HG03135 (cell line): ENCODE data around the gene CLIC1.
"Not testable (repeated sequence)": the region's sequence is repeated elsewhere in the genome, so short reads cannot be mapped to it uniquely, and the experiment has no call there.

Source experiments
- ATAC-seq: cut with Tn5 transposase; IDR thresholded peaks from one replicate; pipeline ENCODE4 v1.9.1; 2021; ENCODE audit warnings: mild to moderate bottlenecking, moderate library complexity; ENCODE audit not compliant: unreplicated experiment

Gene CLIC1

DNA sequence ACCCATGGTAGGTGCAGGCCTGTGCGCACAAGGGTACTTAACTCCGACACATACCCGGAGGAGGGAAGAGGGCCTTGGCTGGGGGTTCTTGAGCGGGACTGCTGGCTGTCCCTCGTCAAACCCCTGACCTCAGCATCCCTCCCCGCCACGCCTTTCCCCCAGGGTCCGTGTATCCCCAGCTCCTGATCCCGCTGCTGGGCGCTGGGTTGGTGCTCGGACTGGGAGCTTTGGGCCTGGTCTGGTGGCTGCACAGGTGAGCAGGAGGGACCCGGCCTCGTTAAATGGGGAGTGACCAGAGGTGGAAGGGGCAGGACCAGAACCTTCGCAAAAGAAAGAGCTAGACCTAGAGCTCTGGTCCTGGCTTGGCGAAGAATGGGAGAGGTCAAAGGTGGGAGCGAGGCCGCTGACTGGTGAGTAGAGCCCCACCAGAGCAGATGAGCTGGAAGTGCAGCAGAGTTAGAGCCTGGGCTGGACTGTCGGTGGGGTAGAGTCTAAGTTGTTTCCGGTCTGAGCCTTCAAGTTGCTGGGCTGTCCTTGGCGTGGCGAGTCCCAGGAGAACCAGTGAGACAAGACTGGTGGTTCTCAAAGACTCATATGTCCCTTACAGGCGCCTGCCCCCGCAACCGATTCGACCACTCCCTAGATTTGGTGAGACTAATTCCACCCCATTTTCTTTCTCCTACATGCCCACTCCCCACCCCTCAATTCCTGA is 12.2 kb downstream of the CLIC1 start:
- ATAC-seq = no peak

DNA sequence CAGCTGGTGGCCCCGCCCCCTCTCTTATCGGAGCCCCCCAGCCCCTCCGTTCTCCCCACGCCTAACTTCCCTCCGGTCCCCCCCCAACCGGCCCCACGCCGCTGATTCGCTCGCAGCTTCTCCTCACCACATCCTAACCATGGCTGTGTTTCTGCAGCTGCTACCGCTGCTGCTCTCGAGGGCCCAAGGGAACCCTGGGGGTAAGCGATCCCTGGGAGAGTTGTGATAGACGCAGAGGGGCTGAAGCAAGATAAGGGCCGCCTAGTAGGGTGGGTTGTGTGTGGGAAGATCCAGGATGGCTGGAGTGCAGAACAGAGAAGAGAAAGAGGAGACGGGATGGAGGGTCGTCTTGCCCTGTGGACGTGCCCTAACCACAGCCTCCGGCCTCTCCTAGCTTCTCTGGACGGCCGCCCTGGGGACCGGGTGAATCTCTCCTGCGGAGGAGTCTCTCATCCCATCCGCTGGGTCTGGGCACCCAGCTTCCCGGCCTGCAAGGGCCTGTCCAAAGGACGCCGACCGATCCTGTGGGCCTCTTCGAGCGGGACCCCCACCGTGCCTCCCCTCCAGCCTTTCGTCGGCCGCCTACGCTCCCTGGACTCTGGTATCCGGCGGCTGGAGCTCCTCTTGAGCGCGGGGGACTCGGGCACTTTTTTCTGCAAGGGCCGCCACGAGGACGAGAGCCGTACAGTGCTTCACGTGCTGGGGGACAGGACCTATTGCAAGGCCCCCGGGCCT is 12.9 kb downstream of the CLIC1 start, which contains the start of gene MPIG6B:
Gene MPIG6B (plus strand): TSS at position 129 of the 735 bp plus-strand sequence. CDS start 11 bp downstream, at position 140.
- ATAC-seq = no peak

DNA sequence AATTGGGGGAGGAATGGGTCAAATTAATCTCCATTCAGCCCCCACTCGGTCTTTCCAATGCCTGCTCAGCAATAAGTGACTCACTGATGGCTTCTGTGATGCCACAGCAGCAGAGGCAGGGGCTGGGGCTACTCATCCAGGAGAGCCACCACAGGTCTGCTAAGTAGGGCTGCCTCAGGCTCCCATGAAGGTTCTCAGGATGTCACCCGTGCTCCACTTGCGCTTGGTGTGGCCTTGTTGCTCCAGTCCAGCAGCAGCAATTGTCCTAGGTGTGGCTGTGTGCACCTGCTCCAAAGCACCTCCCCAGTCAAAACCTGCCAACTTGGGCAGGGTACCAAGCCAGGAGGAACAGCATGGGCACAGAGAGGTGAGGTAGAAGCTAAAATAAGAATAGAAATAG is 14.2 kb downstream of the CLIC1 start:
- no peak for ATAC-seq

DNA sequence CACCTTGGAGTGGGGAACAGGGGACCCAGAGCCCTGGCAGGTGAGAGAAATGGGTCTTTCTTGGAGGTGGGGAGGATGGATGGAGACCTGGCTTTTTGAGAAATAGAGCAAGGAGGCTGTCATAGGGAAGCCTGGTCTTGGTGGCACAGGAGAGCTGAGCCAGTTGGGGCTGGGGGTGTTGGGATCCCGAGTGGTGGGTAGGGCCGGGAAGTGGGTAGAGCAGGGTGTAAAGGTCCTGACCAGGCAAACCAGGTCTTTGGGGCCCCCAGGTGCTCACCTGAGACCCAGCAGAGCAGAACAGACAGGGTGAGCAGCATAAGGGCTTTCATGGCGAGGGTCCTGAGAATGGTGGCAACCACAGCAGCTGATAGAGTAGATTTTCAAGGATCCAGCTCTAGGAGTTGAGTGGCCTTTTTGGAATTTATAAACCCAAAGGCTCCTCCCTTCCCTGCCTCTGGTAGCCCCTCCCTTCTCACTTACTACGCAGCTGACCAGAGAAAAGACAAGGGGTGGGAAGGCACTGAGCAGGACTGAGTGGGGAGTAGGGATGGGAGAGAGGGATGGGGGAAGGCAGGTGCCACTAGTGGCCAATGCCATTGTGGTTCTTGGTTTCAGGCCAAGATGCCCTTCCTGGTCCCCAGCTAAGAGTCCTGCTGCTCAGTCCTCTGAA is 14.8 kb downstream of the CLIC1 start, which contains the start of gene LY6G6C:
Gene LY6G6C (minus strand): TSS at position 396 of the 670 bp plus-strand sequence. CDS start 67 bp downstream, at position 329.
- ATAC-seq = no peak

DNA sequence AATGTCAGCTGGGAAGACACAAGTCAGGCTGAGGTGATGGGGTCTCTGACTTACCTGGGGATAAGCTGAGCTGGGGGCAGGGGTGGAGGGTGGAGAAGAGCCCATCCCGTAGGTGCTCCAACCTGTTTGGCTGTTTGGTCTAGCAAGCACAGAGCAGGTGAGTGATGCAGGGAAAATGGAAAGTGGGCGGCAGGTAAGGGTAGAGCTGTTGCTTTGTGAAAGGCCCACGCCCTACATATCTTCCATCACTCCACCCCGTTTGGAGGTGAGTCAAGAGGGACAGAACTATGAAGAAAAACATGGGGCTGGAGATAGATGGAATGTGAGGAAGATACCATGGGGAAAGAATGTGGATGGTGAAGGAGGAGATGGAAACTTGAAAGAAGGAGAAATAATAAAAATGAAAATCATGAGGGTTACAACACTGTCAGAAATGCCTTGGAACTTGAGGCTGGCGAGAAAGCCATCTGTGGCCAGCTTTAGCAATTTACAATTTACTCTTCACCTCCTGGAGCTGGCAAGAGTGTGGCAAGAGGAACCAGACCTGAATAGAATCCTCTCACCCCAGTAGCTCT is 16.0 kb downstream of the CLIC1 start:
- no peak for ATAC-seq

DNA sequence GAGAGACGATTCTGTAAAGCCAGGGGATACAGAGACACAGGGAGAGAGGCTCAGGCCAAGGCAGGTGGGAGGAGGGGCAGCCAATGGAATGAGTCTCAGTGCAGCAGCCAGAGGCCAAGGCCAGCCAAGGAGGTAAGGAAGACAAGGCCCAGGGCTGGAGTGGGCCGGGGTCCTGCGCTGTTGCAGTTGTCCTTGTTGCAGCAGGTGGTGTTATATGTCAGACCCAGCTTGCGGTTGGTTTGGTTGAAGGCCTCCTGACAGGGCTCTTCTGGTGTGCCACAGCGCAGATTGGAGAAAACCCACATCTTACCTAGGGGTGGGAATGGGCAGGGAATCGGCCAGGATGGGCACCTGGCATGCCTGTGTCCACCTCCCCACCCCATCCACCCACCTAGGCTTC is 17.3 kb downstream of the CLIC1 start:
- ATAC-seq = no peak

DNA sequence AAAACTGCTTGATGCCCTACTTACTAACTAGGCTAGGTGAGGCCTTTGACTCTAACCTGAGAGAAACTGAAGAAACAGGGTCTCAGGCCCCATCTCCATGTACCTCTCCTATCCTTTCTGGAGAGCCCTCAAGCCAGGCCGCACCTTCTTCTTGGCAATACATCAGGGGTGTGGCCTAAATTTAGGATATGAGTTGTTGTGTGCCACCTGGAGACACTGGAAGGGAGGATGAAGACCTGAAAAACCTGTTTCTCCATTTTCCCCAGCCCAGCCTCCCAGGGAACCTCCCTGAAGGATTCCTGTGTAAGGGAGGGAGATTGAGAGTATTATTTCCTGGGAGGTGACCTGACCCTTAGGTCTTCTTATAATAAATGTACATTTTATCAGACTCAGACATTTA is 18.1 kb downstream of the CLIC1 start:
- no peak for ATAC-seq

DNA sequence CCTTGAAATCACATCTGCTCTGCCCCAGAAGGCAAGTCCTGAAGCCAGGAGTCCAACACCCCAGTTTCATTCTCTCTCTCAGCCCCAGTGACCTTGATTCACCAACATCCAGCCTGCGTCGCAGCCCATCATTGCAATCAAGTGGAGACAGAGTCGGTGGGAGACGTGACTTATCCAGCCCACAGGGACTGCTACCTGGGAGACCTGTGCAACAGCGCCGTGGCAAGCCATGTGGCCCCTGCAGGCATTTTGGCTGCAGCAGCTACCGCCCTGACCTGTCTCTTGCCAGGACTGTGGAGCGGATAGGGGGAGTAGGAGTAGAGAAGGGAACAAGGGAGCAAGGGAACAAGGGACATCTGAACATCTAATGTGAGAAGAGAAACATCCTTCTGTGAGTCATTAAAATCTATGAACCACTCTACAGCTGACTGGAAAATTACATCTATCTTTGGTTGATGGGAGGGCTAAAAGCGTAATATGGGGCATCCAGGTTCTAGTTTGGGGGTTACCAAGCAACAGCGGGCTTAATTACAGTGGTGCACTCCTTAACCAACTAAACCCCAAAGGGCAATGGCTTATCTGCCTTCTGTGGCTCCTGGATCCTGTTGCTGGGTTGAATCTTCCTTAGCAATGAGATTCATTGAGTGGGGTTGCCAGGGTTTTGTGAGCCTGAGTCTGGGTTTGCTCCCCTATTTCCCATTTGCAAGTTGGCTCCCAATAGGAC is 18.7 kb downstream of the CLIC1 start:
- no peak for ATAC-seq

DNA sequence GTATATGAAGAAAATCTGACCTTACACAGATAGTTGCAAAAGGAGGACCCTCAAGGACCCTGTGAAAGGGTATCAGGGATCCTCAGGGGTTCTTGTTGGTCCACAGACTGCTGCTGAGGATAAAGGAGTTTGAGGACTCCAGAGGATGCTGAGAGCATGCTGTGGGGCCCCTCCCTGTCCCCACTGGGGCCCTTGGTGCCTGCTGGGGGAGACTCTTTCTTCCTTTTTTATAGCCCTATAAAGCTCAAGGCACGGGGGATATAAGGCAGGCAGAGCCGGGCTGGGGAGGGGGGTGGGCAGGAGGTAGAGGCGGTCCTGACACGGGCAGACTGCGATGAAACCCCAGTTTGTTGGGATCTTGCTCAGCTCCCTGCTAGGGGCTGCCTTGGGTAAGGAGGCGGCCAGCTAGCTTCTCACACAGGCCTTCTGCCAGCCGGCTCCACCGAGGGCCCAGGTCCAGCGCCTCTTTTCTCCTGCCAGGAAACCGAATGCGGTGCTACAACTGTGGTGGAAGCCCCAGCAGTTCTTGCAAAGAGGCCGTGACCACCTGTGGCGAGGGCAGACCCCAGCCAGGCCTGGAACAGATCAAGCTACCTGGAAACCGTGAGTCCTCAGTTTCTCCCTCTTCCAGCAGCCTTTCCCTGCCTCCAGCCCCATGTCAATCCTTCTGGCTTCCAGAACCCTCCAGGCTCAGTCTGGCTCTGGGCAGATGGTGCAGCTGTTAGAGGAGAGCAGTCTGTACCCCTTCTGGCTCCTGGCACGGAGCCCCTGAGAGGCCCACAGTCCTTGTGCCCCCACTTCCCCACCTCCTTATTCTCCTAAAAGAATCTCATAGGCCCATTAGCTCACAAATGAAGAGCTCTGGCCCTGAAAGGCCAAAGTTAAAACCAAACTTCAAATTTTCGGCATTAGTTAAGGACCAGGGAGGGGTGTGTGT is 21.0 kb downstream of the CLIC1 start, which contains the start of gene LY6G6D:
Gene LY6G6D (plus strand): TSS at position 327 of the 937 bp plus-strand sequence. CDS start 8 bp downstream, at position 335.
- ATAC-seq = no peak

DNA sequence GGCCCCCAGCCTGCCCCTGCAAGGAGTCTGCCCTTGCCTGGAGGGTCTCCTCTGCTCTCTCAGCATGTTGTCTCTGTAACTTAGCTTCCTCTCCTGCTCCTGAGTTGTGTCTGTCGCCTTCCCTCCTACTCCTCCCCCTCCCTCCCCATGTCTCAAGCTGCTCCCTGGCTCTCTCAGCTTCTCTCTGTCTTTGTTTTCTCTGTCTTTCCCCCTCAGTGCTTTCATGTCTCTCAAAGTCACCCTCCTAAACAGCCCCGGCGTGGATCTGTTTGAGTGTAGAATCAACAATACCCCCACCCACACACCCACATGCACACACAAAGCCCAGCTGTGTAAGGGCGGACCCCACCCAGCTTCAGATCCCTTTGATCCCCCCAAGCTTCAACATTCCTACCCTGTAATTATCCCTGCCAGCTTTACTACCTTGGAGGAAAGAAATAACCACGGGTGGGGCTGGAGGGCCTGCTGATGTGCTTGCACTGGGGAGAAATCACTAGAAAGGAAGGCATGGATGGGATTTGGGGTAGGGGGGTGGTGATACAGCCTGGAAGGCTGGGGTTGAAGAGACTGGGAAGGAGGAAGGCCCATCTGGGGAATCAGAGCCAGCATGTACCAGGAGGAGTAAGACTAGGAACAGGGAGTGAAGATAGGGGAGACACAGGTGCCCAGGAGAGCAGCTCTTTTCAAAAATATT is 22.2 kb downstream of the CLIC1 start:
- no peak for ATAC-seq

DNA sequence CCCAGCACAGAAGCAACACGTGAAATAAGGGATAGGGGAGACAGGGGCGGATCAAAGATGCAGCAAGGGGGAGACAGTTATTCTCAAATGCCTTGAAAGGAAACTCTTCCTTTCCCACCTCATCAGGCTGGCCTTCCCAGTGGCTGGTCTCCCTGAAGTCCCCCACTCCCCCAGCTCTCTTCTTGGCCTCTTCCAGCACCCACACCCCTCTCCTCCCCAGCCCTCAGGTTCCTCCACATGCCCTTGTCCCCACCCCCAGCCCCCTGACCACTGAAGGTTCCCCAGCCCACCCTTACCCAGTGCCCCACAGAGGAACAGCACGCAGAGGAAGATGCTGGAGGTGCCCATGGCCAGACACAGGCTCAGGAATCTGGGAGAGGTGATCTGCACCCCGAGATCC is 22.9 kb downstream of the CLIC1 start:
- no peak for ATAC-seq

DNA sequence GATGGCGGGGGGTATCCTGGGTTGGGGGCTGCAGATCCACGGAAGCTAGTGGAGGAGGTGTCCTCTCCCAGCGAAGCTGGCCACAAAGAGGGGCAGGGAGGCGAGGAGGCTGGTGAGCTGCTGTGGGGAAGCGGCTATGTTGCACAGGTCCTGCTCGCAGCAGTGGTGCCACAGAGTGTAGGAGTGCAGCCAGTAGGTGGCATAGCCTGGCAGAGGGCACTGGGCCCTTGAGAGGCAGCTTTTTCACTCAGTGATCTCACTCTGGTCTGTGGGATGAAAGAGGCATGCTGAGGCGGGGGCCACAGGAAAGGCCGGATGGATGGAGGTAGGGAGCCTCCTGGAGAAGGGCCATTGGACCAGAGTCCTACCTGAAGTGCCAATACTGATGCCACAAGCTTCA is 24.0 kb downstream of the CLIC1 start:
- ATAC-seq = no peak

DNA sequence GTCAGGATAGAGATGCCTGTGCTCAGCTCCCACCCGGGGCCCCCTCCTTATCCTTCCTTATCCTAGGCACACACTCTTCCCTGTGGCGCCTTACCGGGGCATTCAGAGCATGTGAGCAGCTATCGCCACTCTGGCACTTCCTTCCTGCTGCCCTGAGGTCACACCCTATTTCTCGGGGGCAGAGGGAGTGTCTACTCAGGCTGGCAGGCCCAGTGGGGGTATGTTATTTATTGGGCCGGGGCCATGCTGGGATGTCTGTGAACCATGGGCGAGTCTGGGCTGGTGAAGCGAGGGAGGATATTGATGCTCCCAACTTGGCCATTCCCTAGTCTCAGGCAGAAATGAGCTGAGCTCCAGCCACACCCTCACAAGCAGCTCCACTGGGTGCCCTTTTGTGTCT is 25.1 kb downstream of the CLIC1 start:
- ATAC-seq = no peak

DNA sequence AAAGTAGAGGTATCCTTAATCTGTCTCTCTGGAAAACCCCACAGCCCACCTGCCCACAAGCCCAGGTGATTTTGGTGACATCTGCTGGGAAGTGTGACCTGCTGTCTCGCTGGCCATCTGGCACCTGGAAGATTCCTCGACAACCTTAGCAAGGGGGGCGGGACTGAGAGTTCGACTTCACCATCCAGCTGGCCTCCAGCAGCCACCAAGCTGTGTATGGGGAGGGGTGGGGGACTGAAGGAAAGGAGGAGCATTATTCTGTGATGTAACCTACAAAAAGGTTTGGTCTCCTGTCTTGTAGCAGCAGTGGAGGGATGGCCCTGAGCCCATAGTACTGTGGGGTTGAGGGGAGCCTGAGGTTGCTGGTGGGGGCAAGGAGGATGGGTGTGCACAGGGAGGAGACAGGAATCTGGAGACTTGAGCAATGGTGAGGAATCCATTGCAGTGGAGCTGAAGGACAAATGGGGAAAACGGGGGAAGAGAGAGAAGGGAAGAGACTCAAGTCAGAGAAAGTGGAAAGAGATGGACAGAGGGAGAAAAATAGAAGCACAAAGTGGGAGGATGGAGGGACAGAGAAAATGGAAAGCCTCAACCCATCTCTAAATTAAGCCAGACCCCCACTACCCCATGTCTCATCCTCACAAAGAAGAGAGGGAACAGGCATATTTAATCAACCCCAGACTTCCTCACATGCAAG is 25.7 kb downstream of the CLIC1 start:
- ATAC-seq = no peak

DNA sequence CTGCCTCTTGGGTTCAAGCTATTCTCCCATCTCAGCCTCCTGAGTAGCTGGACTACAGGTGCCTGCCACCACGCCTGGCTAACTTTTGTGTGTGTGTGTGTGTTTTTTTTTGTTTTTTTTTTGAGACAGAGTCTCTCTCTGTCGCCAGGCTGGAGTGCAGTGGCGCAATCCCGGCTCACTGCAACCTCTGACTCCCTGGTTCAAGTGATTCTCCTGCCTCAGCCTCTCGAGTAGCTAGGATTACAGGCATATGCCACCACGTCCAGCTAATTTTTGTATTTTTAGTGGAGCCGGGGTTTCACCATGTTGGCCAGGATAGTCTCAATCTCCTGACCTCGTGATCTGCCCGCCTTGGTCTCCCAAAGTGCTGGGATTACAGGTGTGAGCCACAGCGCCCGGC is 27.2 kb downstream of the CLIC1 start:
- not testable (repeated sequence) for ATAC-seq

DNA sequence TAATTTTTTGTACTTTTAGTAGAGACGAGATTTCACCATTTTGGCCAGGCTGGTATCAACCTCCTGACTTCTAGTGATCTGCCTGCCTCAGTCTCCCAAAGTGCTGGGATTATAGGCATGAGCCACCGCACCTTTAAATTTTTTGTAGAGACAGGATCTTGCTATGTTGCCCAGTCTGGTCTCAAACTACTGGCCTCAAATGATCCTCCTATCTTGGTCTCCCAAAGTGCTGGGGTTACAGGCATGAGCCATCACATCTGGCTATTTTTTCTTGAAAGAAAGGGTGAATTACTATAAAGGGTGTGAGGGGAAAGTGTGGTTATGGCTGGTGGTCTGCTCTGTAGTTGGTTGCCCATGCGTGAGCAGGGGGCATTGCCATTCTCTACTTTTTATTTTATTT is 28.1 kb downstream of the CLIC1 start:
- ATAC-seq = no peak

DNA sequence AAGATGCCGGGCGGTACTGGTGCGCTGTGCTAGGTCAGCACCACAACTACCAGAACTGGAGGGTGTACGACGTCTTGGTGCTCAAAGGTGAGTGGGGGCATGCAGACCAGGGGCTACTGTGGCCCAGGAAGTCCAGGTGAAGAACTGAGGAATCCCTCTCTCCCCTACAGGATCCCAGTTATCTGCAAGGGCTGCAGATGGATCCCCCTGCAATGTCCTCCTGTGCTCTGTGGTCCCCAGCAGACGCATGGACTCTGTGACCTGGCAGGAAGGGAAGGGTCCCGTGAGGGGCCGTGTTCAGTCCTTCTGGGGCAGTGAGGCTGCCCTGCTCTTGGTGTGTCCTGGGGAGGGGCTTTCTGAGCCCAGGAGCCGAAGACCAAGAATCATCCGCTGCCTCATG is 28.6 kb downstream of the CLIC1 start:
- ATAC-seq = no peak

DNA sequence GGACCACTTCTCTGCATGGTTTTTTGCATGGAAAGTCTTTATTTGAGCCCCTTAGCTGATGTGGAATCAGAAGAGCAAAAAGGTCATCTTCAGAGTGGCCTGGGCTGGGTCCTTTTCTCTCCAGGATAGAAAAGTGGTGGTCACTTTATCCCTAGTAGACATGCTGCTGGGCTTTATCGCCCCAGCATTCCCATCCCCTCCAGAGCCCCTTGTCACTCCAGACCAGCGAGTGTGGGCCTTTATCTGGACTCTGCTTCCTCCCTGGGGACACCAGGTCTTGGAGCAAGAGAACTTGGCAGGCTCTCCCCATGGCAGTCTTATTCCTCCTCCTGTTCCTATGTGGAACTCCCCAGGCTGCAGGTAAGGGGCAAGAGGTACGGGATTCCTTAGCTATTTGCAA is 29.7 kb downstream of the CLIC1 start, which contains the start of gene LY6G6F:
Gene LY6G6F (plus strand): TSS at position 268 of the 400 bp plus-strand sequence. CDS start 41 bp downstream, at position 309.
- no peak for ATAC-seq
